ENCODE results near the gene NMNAT2. TPM values are rescaled to one million over a fixed set of nuclear protein-coding genes. Genes with fewer than 3 reads are reported as not detected.

NMNAT2 gene
- total and polyA plus RNA-seq, 2 donors from 2014 or later: 0.17 to 2.0 TPM

GRCh38 chr1:183360473-183360872 is 57.7 kb downstream of the NMNAT2 start:
- FAIRE-seq (no peak), DNase-seq (no peak)
- no peaks in the 10 kb centered on the region for H3K4me1 ChIP-seq (ENCODE audit: control insufficient read depth in 2 of 3, insufficient read depth in 2 of 3, low read depth in 1 of 3, low read length in 3 of 3)
- H3K4me3 ChIP-seq (ENCODE audit: low read length in 3 of 3): no peak overlapping the region
- no peaks in the 10 kb centered on the region for H3K9me3 ChIP-seq (ENCODE audit: control insufficient read depth in 2 of 3, insufficient read depth in 1 of 3, low read length in 3 of 3)
- H3K9ac ChIP-seq (ENCODE audit: low read length in 3 of 3): no peak overlapping the region
- H3K36me3 ChIP-seq (ENCODE audit: control insufficient read depth in 2 of 3, insufficient read depth in 3 of 3, low read length in 3 of 3): no peaks in the 10 kb centered on the region
- H3K27ac ChIP-seq (ENCODE audit: low read depth in 2 of 2, low read length in 2 of 2): no peak overlapping the region
- TF ChIP-seq CTCF (IDR thresholded peaks at IDR 0.05; ENCODE audit: borderline replicate concordance, extremely low read depth, insufficient read depth): no peak
- intact Hi-C loops (cut with DNase I): no loop called here
- no peaks in the 10 kb centered on the region for H3K27me3 ChIP-seq (ENCODE audit: control insufficient read depth, insufficient read depth, low read length)

GRCh38 chr1:183356534-183357182 is 61.5 kb downstream of the NMNAT2 start:
- H3K4me1 ChIP-seq (ENCODE audit: control insufficient read depth in 2 of 3, insufficient read depth in 2 of 3, low read depth in 1 of 3, low read length in 3 of 3): no peaks in the 10 kb centered on the region
- no peaks in the 10 kb centered on the region for H3K36me3 ChIP-seq (ENCODE audit: control insufficient read depth in 2 of 3, insufficient read depth in 3 of 3, low read length in 3 of 3)
- H3K27me3 ChIP-seq (ENCODE audit: control insufficient read depth, insufficient read depth, low read length): no peaks in the 10 kb centered on the region
- H3K9me3 ChIP-seq (ENCODE audit: control insufficient read depth in 2 of 3, insufficient read depth in 1 of 3, low read length in 3 of 3): no peaks in the 10 kb centered on the region
- H3K9ac ChIP-seq (ENCODE audit: low read length in 3 of 3): no peak overlapping the region
- H3K4me3 ChIP-seq (ENCODE audit: low read length in 3 of 3): no peak overlapping the region
- H3K27ac ChIP-seq (ENCODE audit: low read depth in 2 of 2, low read length in 2 of 2): no peak overlapping the region
- FAIRE-seq: no peak
- TF ChIP-seq CTCF (IDR thresholded peaks at IDR 0.05; ENCODE audit: borderline replicate concordance, extremely low read depth, insufficient read depth): no peak
- no peak for DNase-seq
- intact Hi-C loops (cut with DNase I): no loop called here

- FAIRE-seq (no peak), DNase-seq (no peak)
- TF ChIP-seq CTCF (IDR thresholded peaks at IDR 0.05; ENCODE audit: borderline replicate concordance, extremely low read depth, insufficient read depth): no peak
- intact Hi-C loops (cut with DNase I): no loop called here
- H3K4me1 ChIP-seq (ENCODE audit: control insufficient read depth in 2 of 3, insufficient read depth in 2 of 3, low read depth in 1 of 3, low read length in 3 of 3): no peaks in the 10 kb centered on the region
- no peaks in the 10 kb centered on the region for H3K36me3 ChIP-seq (ENCODE audit: control insufficient read depth in 2 of 3, insufficient read depth in 3 of 3, low read length in 3 of 3)
- H3K4me3 ChIP-seq (ENCODE audit: low read length in 3 of 3): no peak overlapping the region
- H3K9me3 ChIP-seq (ENCODE audit: control insufficient read depth in 2 of 3, insufficient read depth in 1 of 3, low read length in 3 of 3): no peaks in the 10 kb centered on the region
- H3K9ac ChIP-seq (ENCODE audit: low read length in 3 of 3): no peak overlapping the region
- H3K27ac ChIP-seq (ENCODE audit: low read depth in 2 of 2, low read length in 2 of 2): no peak overlapping the region
- no peaks in the 10 kb centered on the region for H3K27me3 ChIP-seq (ENCODE audit: control insufficient read depth, insufficient read depth, low read length)
Measured at GRCh38 chr1:183355797-183356196, 62.4 kb downstream of the NMNAT2 start.

GRCh38 chr1:183355181-183355580 is 63.0 kb downstream of the NMNAT2 start:
- intact Hi-C loops (cut with DNase I): no loop called here
- H3K9ac ChIP-seq (ENCODE audit: low read length in 3 of 3): no peak overlapping the region
- DNase-seq (no peak), FAIRE-seq (no peak)
- no peak for TF ChIP-seq CTCF (IDR thresholded peaks at IDR 0.05; ENCODE audit: borderline replicate concordance, extremely low read depth, insufficient read depth)
- no peaks in the 10 kb centered on the region for H3K27me3 ChIP-seq (ENCODE audit: control insufficient read depth, insufficient read depth, low read length)
- no peaks in the 10 kb centered on the region for H3K9me3 ChIP-seq (ENCODE audit: control insufficient read depth in 2 of 3, insufficient read depth in 1 of 3, low read length in 3 of 3)
- H3K4me1 ChIP-seq (ENCODE audit: control insufficient read depth in 2 of 3, insufficient read depth in 2 of 3, low read depth in 1 of 3, low read length in 3 of 3): no peaks in the 10 kb centered on the region
- H3K27ac ChIP-seq (ENCODE audit: low read depth in 2 of 2, low read length in 2 of 2): no peak overlapping the region
- no peak overlapping the region for H3K4me3 ChIP-seq (ENCODE audit: low read length in 3 of 3)
- no peaks in the 10 kb centered on the region for H3K36me3 ChIP-seq (ENCODE audit: control insufficient read depth in 2 of 3, insufficient read depth in 3 of 3, low read length in 3 of 3)
